HG03097 (cell line): ENCODE measurements around the gene PIK3C2A.

Source experiments
- ATAC-seq: cut with Tn5 transposase; IDR thresholded peaks from one replicate; pipeline ENCODE4 v1.9.1; 2021; ENCODE audit not compliant: unreplicated experiment, low FRiP score

Gene PIK3C2A

GRCh38 chr11:17163736-17164135 lies 44.0 kb downstream of the PIK3C2A start:
- no peak for ATAC-seq

- ATAC-seq, result no peak
Observed at GRCh38 chr11:17163291-17163690, 44.5 kb downstream of the PIK3C2A start.

GRCh38 chr11:17162376-17162775 lies 45.4 kb downstream of the PIK3C2A start:
- ATAC-seq, result no peak

- ATAC-seq, result no peak
Observed at GRCh38 chr11:17161515-17161914, 46.3 kb downstream of the PIK3C2A start.

- ATAC-seq, result no peak
Observed at GRCh38 chr11:17159441-17159840, 48.3 kb downstream of the PIK3C2A start.
